Omental fat pad (tissue), 4 donors: Measurements from ENCODE around the gene SLC22A14. TPM values are rescaled to one million over a fixed set of nuclear protein-coding genes. Genes with fewer than 3 reads are reported as not detected.
"Not testable (repeated sequence)": the region's sequence is repeated elsewhere in the genome, so short reads cannot be mapped to it uniquely, and the experiment has no call there.

Source experiments
- ATAC-seq: fragments of 150-250 bp; one replicate; pipeline ENCODE4 v1.9.1; 2016; ENCODE audit warnings: mild to moderate bottlenecking, moderate library complexity; ENCODE audit not compliant: low FRiP score
- DNase-seq: peaks from one replicate; pipeline ENCODE4 v3.0.0-alpha.2; 2019; ENCODE audit warnings: low spot score
- CTCF ChIP-seq, 3 donors: fragments of 450-650 bp; IDR thresholded peaks; one replicate each; pipeline ENCODE4 v1.5.1; 2016 to 2017; ENCODE audit warnings: antibody characterized with exemption in 3 of 3, mild to moderate bottlenecking in 3 of 3, moderate library complexity in 2 of 3
- total RNA-seq, 4 donors: library from RNA; depleted of rRNA; stranded (reverse); fragments of >200 nt; gene quantifications; one replicate each; pipeline ENCODE4 v1.1.0, GENCODE V29; 2016

SLC22A14 gene
- total RNA-seq, result under 1 TPM in 2 of 4 donors, not detected in 2; 0.24 to 0.65 TPM

GRCh38 chr3:38281895-38282686, at the start of gene SLC22A14:
Gene SLC22A14, plus strand, starts transcription at chr3:38282294. Its CDS starts 23,733 bp downstream, at chr3:38306027.
- ATAC-seq, result no peak
- no peak for DNase-seq
- TF ChIP-seq CTCF (IDR thresholded peaks at IDR 0.05), result no peak

GRCh38 chr3:38232701-38233100, 49.4 kb upstream of the SLC22A14 start:
- no peak for ATAC-seq
- no peak for DNase-seq
- no peak for TF ChIP-seq CTCF (IDR thresholded peaks at IDR 0.05)

GRCh38 chr3:38235466-38235865, 46.6 kb upstream of the SLC22A14 start:
- TF ChIP-seq CTCF (IDR thresholded peaks at IDR 0.05), result no peak
- ATAC-seq, result no peak
- no peak for DNase-seq

GRCh38 chr3:38238416-38239008, 43.6 kb upstream of the SLC22A14 start:
- DNase-seq (no peak), ATAC-seq (no peak)
- no peak for TF ChIP-seq CTCF (IDR thresholded peaks at IDR 0.05)

GRCh38 chr3:38242812-38243211, 39.3 kb upstream of the SLC22A14 start:
- not testable (repeated sequence) for DNase-seq, ATAC-seq

GRCh38 chr3:38245930-38246329, 36.2 kb upstream of the SLC22A14 start:
- no peak for ATAC-seq

More at GRCh38 chr3:38245930-38246329, 36.2 kb upstream of the SLC22A14 start:
- DNase-seq, result no peak
- no peak for TF ChIP-seq CTCF (IDR thresholded peaks at IDR 0.05)
